Hematopoietic multipotent progenitor cell treated with erythropoietin and hydrocortisone succinate and interleukin-3 and kit ligand, for 17 days (in vitro differentiated cells): ENCODE data around the gene UHMK1.
"Not testable (repeated sequence)": the region's sequence is repeated elsewhere in the genome, so short reads cannot be mapped to it uniquely, and the experiment has no call there.

Source experiments
- DNase-seq: peaks from one replicate; pipeline ENCODE4 v3.0.0-alpha.2; 2015; ENCODE audit warnings: low spot score

The UHMK1 gene

GRCh38 chr1:162497723-162498495 lies at the start of gene UHMK1:
UHMK1 (plus strand) TSS chr1:162497818; CDS start chr1:162498001, 183 bp downstream.
- peak; percentile 85 for DNase-seq

- DNase-seq: not testable (repeated sequence)
These were observed 43.3 kb upstream of the UHMK1 start for GRCh38 chr1:162454361-162454760.

GRCh38 chr1:162456323-162456722 lies 41.3 kb upstream of the UHMK1 start:
- no peak for DNase-seq

GRCh38 chr1:162458236-162458635 lies 39.4 kb upstream of the UHMK1 start:
- DNase-seq: no peak

- not testable (repeated sequence) for DNase-seq
These were observed 35.2 kb upstream of the UHMK1 start for GRCh38 chr1:162462425-162462824.

GRCh38 chr1:162463021-162463420 lies 34.6 kb upstream of the UHMK1 start:
- no peak for DNase-seq

GRCh38 chr1:162466797-162467196 lies 30.8 kb upstream of the UHMK1 start:
- DNase-seq: no peak

- no peak for DNase-seq
These were observed 27.4 kb upstream of the UHMK1 start for GRCh38 chr1:162470216-162470615.

- DNase-seq: no peak
These were observed 26.2 kb upstream of the UHMK1 start for GRCh38 chr1:162471290-162471853.

- no peak for DNase-seq
These were observed 22.5 kb upstream of the UHMK1 start for GRCh38 chr1:162475089-162475488.

GRCh38 chr1:162475539-162476185 lies 22.0 kb upstream of the UHMK1 start:
- no peak for DNase-seq

- no peak for DNase-seq
These were observed 21.0 kb upstream of the UHMK1 start for GRCh38 chr1:162476620-162477019.

- DNase-seq: no peak
These were observed 12.4 kb upstream of the UHMK1 start for GRCh38 chr1:162485236-162485635.

- DNase-seq: no peak
These were observed 10.4 kb upstream of the UHMK1 start for GRCh38 chr1:162487241-162487640.

GRCh38 chr1:162488219-162488618 lies 9.4 kb upstream of the UHMK1 start:
- DNase-seq: no peak

GRCh38 chr1:162495531-162496233 lies 1.9 kb upstream of the UHMK1 start:
- DNase-seq: not testable (repeated sequence)

GRCh38 chr1:162497104-162497722 lies 405 bp upstream of the UHMK1 start:
- DNase-seq: no peak

- no peak for DNase-seq
These were observed 835 bp downstream of the UHMK1 start for GRCh38 chr1:162498496-162498810.

- no peak for DNase-seq
These were observed 3.2 kb downstream of the UHMK1 start for GRCh38 chr1:162500805-162501204.

- DNase-seq: no peak
These were observed 4.5 kb downstream of the UHMK1 start for GRCh38 chr1:162502077-162502476.

- DNase-seq: no peak
These were observed 5.3 kb downstream of the UHMK1 start for GRCh38 chr1:162502928-162503327.

- no peak for DNase-seq
These were observed 29.7 kb downstream of the UHMK1 start for GRCh38 chr1:162527314-162527713.
